LHCN-M2 (cell line): ENCODE results near the gene TNFAIP8L3. TPM values are rescaled to one million over a fixed set of nuclear protein-coding genes. Genes with fewer than 3 reads are reported as not detected.
"Not testable (repeated sequence)": the region's sequence is repeated elsewhere in the genome, so short reads cannot be mapped to it uniquely, and the experiment has no call there.

ENCODE experiments used
- DNase-seq: peaks from one replicate; pipeline ENCODE4 v3.0.0-alpha.2; 2012; ENCODE audit warnings: low read depth
- total RNA-seq: library from RNA; depleted of rRNA; stranded (reverse); fragments of >200 nt; gene quantifications from 2 replicates; pipeline ENCODE4 v1.2.3, GENCODE V29; 2014

TNFAIP8L3 gene
- total RNA-seq, 1 experiment from 2014 or later = 162 TPM

- DNase-seq = no peak
Measured at GRCh38 chr15:51060030-51060673, 34.6 kb downstream of the TNFAIP8L3 start.

GRCh38 chr15:51054535-51054934, 40.2 kb downstream of the TNFAIP8L3 start:
- no peak for DNase-seq

GRCh38 chr15:51053571-51053970, 41.1 kb downstream of the TNFAIP8L3 start:
- no peak for DNase-seq

- no peak for DNase-seq
Measured at GRCh38 chr15:51051776-51052175, 42.9 kb downstream of the TNFAIP8L3 start.

- no peak for DNase-seq
Measured at GRCh38 chr15:51049081-51049480, 45.6 kb downstream of the TNFAIP8L3 start.

GRCh38 chr15:51048308-51048707, 46.4 kb downstream of the TNFAIP8L3 start:
- no peak for DNase-seq

- DNase-seq = no peak
Measured at GRCh38 chr15:51046799-51047449, 47.8 kb downstream of the TNFAIP8L3 start.

GRCh38 chr15:51046016-51046415, 48.7 kb downstream of the TNFAIP8L3 start:
- no peak for DNase-seq

GRCh38 chr15:51044037-51044727, 50.5 kb downstream of the TNFAIP8L3 start:
- DNase-seq = no peak

- DNase-seq = no peak
Measured at GRCh38 chr15:51038974-51039319, 55.8 kb downstream of the TNFAIP8L3 start.

- no peak for DNase-seq
Measured at GRCh38 chr15:51038162-51038973, 56.3 kb downstream of the TNFAIP8L3 start.

GRCh38 chr15:51037474-51037873, 57.2 kb downstream of the TNFAIP8L3 start:
- not testable (repeated sequence) for DNase-seq

GRCh38 chr15:51030649-51031316, 63.9 kb downstream of the TNFAIP8L3 start:
- DNase-seq = peak; percentile 89

GRCh38 chr15:51025454-51025846, 69.3 kb downstream of the TNFAIP8L3 start:
- peak; percentile 80 for DNase-seq

GRCh38 chr15:51024735-51025453, 69.8 kb downstream of the TNFAIP8L3 start:
- DNase-seq = peak; percentile 92

GRCh38 chr15:51023499-51023898, 71.2 kb downstream of the TNFAIP8L3 start:
- DNase-seq = no peak

GRCh38 chr15:51022206-51022605, 72.5 kb downstream of the TNFAIP8L3 start:
- DNase-seq = peak; percentile 64

- DNase-seq = no peak
Measured at GRCh38 chr15:51016615-51017014, 78.1 kb downstream of the TNFAIP8L3 start.

- DNase-seq = no peak
Measured at GRCh38 chr15:51011212-51011611, 83.5 kb downstream of the TNFAIP8L3 start.

GRCh38 chr15:51007131-51007666, 87.5 kb downstream of the TNFAIP8L3 start:
- DNase-seq = no peak
